H9 (cell line): ENCODE data around the gene NFASC. TPM values are rescaled to one million over a fixed set of nuclear protein-coding genes. Genes with fewer than 3 reads are reported as not detected.

Experiments used
- DNase-seq: peaks from one replicate; pipeline ENCODE4 v3.0.0-alpha.2; 2017
- H2AFZ ChIP-seq: one replicate; pipeline ENCODE4 v1.6.1; 2013; ENCODE audit warnings: mild to moderate bottlenecking, low read length, control low read depth, moderate library complexity
- H2AK5ac ChIP-seq: 2 replicates; pipeline ENCODE4 v1.6.1; 2013; ENCODE audit warnings: low read length, control low read depth, mixed read lengths; ENCODE audit not compliant: insufficient read length
- H2BK120ac ChIP-seq: one replicate; pipeline ENCODE4 v1.6.1; 2013; ENCODE audit warnings: low read depth, mild to moderate bottlenecking, low read length, control low read depth, inconsistent platforms; ENCODE audit not compliant: poor library complexity, severe bottlenecking
- H2BK12ac ChIP-seq: 2 replicates; pipeline ENCODE4 v1.6.1; 2013; ENCODE audit warnings: low read length, control low read depth, mixed read lengths, low read depth; ENCODE audit not compliant: insufficient read length
- H2BK15ac ChIP-seq: 2 replicates; pipeline ENCODE4 v1.6.1; 2013; ENCODE audit warnings: low read depth, low read length, control low read depth
- H2BK20ac ChIP-seq: one replicate; pipeline ENCODE4 v1.6.1; 2013; ENCODE audit warnings: low read depth, mild to moderate bottlenecking, low read length, control low read depth, inconsistent platforms; ENCODE audit not compliant: poor library complexity, severe bottlenecking
- H2BK5ac ChIP-seq: 2 replicates; pipeline ENCODE4 v1.6.1; 2013; ENCODE audit warnings: low read length, control low read depth, mixed read lengths; ENCODE audit not compliant: insufficient read length
- H3K14ac ChIP-seq: 2 replicates; pipeline ENCODE4 v1.6.1; 2013; ENCODE audit warnings: low read length, control low read depth; ENCODE audit not compliant: insufficient read depth
- H3K18ac ChIP-seq: 2 replicates; pipeline ENCODE4 v1.6.1; 2013; ENCODE audit warnings: low read depth, mild to moderate bottlenecking, mixed read lengths, low read length, control low read depth; ENCODE audit not compliant: insufficient read length
- H3K23ac ChIP-seq: 2 replicates; pipeline ENCODE4 v1.6.1; 2013; ENCODE audit warnings: low read length, control low read depth, mixed read lengths, low read depth; ENCODE audit not compliant: insufficient read length
- H3K23me2 ChIP-seq: 2 replicates; pipeline ENCODE4 v1.6.1; 2013; ENCODE audit warnings: low read depth, mild to moderate bottlenecking, mixed read lengths, low read length, control low read depth; ENCODE audit not compliant: insufficient read length, poor library complexity, severe bottlenecking
- H3K27ac ChIP-seq: 2 replicates; pipeline ENCODE4 v1.5.1; 2013; ENCODE audit warnings: low read length, control low read depth, mixed read lengths, low read depth; ENCODE audit not compliant: insufficient read length
- H3K27me3 ChIP-seq: 2 replicates; pipeline ENCODE4 v1.6.1; 2013; ENCODE audit warnings: low read length, control low read depth, inconsistent platforms; ENCODE audit not compliant: insufficient read depth
- H3K4ac ChIP-seq: 2 replicates; pipeline ENCODE4 v1.6.1; 2013; ENCODE audit warnings: low read depth, mild to moderate bottlenecking, control low read depth, inconsistent platforms, low read length, moderate library complexity
- H3K4me1 ChIP-seq: 2 replicates; pipeline ENCODE4 v1.6.1; 2013; ENCODE audit warnings: low read length, control low read depth, inconsistent platforms; ENCODE audit not compliant: insufficient read depth
- H3K4me2 ChIP-seq: 2 replicates; pipeline ENCODE4 v1.6.1; 2013; ENCODE audit warnings: low read length, control low read depth, mixed read lengths; ENCODE audit not compliant: insufficient read length, insufficient read depth
- H3K56ac ChIP-seq: 2 replicates; pipeline ENCODE4 v1.6.1; 2013; ENCODE audit warnings: low read depth, mild to moderate bottlenecking, mixed read lengths, low read length, control low read depth; ENCODE audit not compliant: insufficient read length
- H3K79me1 ChIP-seq: 2 replicates; pipeline ENCODE4 v1.6.1; 2013; ENCODE audit warnings: low read depth, mild to moderate bottlenecking, moderate library complexity, low read length, control low read depth, inconsistent platforms; ENCODE audit not compliant: insufficient read depth, poor library complexity, severe bottlenecking
- H3K79me2 ChIP-seq: 2 replicates; pipeline ENCODE4 v1.6.1; 2013; ENCODE audit warnings: low read length, control low read depth, inconsistent platforms; ENCODE audit not compliant: insufficient read depth
- H3K9ac ChIP-seq: 2 replicates; pipeline ENCODE4 v1.6.1; 2013; ENCODE audit warnings: low read length, control low read depth, mixed read lengths; ENCODE audit not compliant: insufficient read length; ENCODE audit errors: extremely low read depth
- H3K9me3 ChIP-seq: one replicate; pipeline ENCODE4 v1.6.1; 2013; ENCODE audit warnings: low read depth, low read length, inconsistent platforms; ENCODE audit not compliant: control insufficient read depth
- H3T11ph ChIP-seq: one replicate; pipeline ENCODE4 v1.6.1; 2013; ENCODE audit warnings: mild to moderate bottlenecking, low read length, control low read depth, inconsistent platforms
- H4K20me1 ChIP-seq: one replicate; pipeline ENCODE4 v1.6.1; 2013; ENCODE audit not compliant: control insufficient read depth, insufficient read length, insufficient read depth
- H4K5ac ChIP-seq: 2 replicates; pipeline ENCODE4 v1.6.1; 2013; ENCODE audit warnings: low read depth, mild to moderate bottlenecking, mixed read lengths, low read length, control low read depth; ENCODE audit not compliant: insufficient read length
- H4K8ac ChIP-seq: replicated peaks from 2 replicates; pipeline ENCODE4 v1.6.1; 2013; ENCODE audit warnings: low read length, control low read depth, mixed read lengths, low read depth; ENCODE audit not compliant: insufficient read length
- H4K91ac ChIP-seq: 2 replicates; pipeline ENCODE4 v1.6.1; 2013; ENCODE audit warnings: low read depth, mild to moderate bottlenecking, moderate library complexity, mixed read lengths, low read length, control low read depth; ENCODE audit not compliant: insufficient read length
- H3K27ac Mint-ChIP-seq, 3 experiments: 2 replicates in 2 of 3; 3 replicates in 1 of 3; pipeline ENCODE4 v1.8.0; 2020 to 2021; ENCODE audit warnings: mixed read lengths in 3 of 3, mild to moderate bottlenecking in 1 of 3, moderate library complexity in 1 of 3
- H3K27me3 Mint-ChIP-seq: 2 replicates; pipeline ENCODE4 v1.8.0; 2021; ENCODE audit warnings: low read depth, mild to moderate bottlenecking, moderate library complexity, mixed read lengths
- H3K36me3 Mint-ChIP-seq, 3 experiments: 2 replicates in 2 of 3; 3 replicates in 1 of 3; pipeline ENCODE4 v1.8.0; 2020 to 2021; ENCODE audit warnings: low read depth in 3 of 3, mixed read lengths in 3 of 3; ENCODE audit not compliant: insufficient read depth in 1 of 3
- H3K4me1 Mint-ChIP-seq, 2 experiments: 2 replicates each; pipeline ENCODE4 v1.8.0; 2020; ENCODE audit warnings: mixed read lengths in 2 of 2
- H3K4me3 Mint-ChIP-seq, 2 experiments: 2 replicates in 1 of 2; 3 replicates in 1 of 2; pipeline ENCODE4 v1.8.0; 2020 to 2021; ENCODE audit warnings: mild to moderate bottlenecking in 2 of 2, mixed read lengths in 2 of 2, moderate library complexity in 1 of 2
- H3K9me3 Mint-ChIP-seq, 2 experiments: 2 replicates in 1 of 2; 3 replicates in 1 of 2; pipeline ENCODE4 v1.8.0; 2020; ENCODE audit warnings: mild to moderate bottlenecking in 2 of 2, mixed read lengths in 2 of 2, moderate library complexity in 1 of 2
- WGBS: extraction: QIAGEN DNeasy Blood & Tissue Kit; methylation state at CpG from one replicate; pipeline ENCODE4 v1.1.7; 2013; ENCODE audit warnings: missing lambda C conversion rate, low lambda C conversion rate, mixed read lengths; ENCODE audit not compliant: insufficient read length; ENCODE audit errors: extremely low coverage; 5-methylcytosine and 5-hydroxymethylcytosine counted together
- total RNA-seq: library from RNA; stranded (reverse); gene quantifications from 2 replicates; pipeline ENCODE4 v1.2.1, GENCODE V29; 2021
- TF ChIP-seq, protein P1 (sequence below): fragments of 200-600 bp; sonication (generic); conservative IDR thresholded peaks from 3 replicates; pipeline ENCODE4 v1.8.0; 2021; ENCODE audit warnings: antibody characterized with exemption, mild to moderate bottlenecking

Gene NFASC
- total RNA-seq, 1 experiment from 2014 or later = 5.0 TPM

DNA sequence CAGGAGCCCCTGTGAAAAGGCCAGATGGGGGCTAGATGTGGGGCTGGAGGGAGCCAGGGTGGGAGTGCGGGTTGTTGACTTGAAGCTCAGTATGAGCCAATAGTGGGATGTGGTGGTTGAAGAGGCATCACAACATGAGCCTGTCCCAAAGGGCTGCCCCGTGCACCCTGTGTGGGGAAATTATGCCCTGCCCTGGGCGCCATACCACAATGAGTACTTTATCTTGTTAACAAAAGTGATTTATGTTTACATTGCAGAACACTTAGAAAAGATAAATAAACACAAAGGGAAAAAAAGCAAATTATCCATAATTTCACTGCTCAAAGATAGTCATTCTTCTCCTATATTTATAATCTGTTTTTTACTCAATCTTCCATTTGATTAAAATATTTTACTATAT is 1.6 kb upstream of the NFASC start:
- H3K9me3 Mint-ChIP-seq = no peaks in the 10 kb centered on the region
- Histone ChIP-seq H3K18ac (no peak overlapping the region), H3K14ac (no peak overlapping the region), H2BK12ac (no peak overlapping the region), H3K4ac (no peak overlapping the region), H4K91ac (no peak overlapping the region), H2AK5ac (no peak overlapping the region), H3K79me2 (no peaks in the 10 kb centered on the region), H3K27me3 (no peaks in the 10 kb centered on the region), H3K27ac (no peak overlapping the region), H3K9me3 (no peaks in the 10 kb centered on the region), H4K20me1 (no peaks in the 10 kb centered on the region), H3K4me1 (peaks cover 2% of the 10 kb centered on the region; the same call in 1 of the 2 replicates), H2BK15ac (no peak overlapping the region), H2AFZ (no peak overlapping the region), H2BK120ac (no peak overlapping the region), H3K23me2 (no peaks in the 10 kb centered on the region), H3K23ac (no peak overlapping the region), H2BK20ac (no peak overlapping the region), H4K5ac (no peak overlapping the region), H3T11ph (no peak overlapping the region), H4K8ac (no peak overlapping the region), H3K56ac (no peak overlapping the region), H3K4me2 (no peak overlapping the region), H2BK5ac (no peak overlapping the region), H3K79me1 (no peaks in the 10 kb centered on the region), H3K9ac (no peak overlapping the region)
- no peak overlapping the region for H3K4me3 Mint-ChIP-seq
- no peaks in the 10 kb centered on the region for H3K27me3 Mint-ChIP-seq
- no peak for DNase-seq
- no peak overlapping the region for H3K27ac Mint-ChIP-seq
- no peaks in the 10 kb centered on the region; a peak in 1 of 7 replicates for H3K36me3 Mint-ChIP-seq
- H3K4me1 Mint-ChIP-seq = peaks cover 12 to 16% of the 10 kb centered on the region in 2 experiments; a peak in 3 of 4 replicates
- TF ChIP-seq, protein P1, sequence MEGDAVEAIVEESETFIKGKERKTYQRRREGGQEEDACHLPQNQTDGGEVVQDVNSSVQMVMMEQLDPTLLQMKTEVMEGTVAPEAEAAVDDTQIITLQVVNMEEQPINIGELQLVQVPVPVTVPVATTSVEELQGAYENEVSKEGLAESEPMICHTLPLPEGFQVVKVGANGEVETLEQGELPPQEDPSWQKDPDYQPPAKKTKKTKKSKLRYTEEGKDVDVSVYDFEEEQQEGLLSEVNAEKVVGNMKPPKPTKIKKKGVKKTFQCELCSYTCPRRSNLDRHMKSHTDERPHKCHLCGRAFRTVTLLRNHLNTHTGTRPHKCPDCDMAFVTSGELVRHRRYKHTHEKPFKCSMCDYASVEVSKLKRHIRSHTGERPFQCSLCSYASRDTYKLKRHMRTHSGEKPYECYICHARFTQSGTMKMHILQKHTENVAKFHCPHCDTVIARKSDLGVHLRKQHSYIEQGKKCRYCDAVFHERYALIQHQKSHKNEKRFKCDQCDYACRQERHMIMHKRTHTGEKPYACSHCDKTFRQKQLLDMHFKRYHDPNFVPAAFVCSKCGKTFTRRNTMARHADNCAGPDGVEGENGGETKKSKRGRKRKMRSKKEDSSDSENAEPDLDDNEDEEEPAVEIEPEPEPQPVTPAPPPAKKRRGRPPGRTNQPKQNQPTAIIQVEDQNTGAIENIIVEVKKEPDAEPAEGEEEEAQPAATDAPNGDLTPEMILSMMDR = no peak
- WGBS = no CpG with 5 or more reads among the region's 3 CpGs
